ENCODE data around the gene FBXO9.

The FBXO9 gene

DNA sequence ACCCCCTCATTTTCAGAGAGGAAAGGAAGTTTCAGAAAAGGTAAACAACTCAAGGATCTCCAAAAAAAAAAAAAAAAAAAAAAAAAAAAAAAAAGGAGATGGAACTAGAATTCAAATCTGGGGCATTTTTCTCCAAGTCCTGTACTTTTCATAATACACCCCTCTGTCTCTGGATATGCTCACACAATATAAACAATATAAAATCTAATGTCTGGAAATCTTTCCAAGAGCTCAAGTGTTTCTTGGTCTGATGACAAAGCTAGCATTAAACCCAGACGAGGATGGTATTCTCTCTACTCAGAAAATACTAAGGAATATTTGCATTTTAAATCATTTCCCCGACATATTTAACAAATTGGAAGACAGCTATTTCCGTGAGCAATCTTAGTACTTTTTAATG lies 77.6 kb downstream of the FBXO9 start:
- no peak overlapping the region for H3K27ac ChIP-seq
- H3K36me3 ChIP-seq, result no peaks in the 10 kb centered on the region
- peaks cover 2% of the 10 kb centered on the region for H3K9me3 ChIP-seq (ENCODE audit: severe bottlenecking)
- TF ChIP-seq, protein P1, sequence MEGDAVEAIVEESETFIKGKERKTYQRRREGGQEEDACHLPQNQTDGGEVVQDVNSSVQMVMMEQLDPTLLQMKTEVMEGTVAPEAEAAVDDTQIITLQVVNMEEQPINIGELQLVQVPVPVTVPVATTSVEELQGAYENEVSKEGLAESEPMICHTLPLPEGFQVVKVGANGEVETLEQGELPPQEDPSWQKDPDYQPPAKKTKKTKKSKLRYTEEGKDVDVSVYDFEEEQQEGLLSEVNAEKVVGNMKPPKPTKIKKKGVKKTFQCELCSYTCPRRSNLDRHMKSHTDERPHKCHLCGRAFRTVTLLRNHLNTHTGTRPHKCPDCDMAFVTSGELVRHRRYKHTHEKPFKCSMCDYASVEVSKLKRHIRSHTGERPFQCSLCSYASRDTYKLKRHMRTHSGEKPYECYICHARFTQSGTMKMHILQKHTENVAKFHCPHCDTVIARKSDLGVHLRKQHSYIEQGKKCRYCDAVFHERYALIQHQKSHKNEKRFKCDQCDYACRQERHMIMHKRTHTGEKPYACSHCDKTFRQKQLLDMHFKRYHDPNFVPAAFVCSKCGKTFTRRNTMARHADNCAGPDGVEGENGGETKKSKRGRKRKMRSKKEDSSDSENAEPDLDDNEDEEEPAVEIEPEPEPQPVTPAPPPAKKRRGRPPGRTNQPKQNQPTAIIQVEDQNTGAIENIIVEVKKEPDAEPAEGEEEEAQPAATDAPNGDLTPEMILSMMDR (IDR thresholded peaks at IDR 0.05; ENCODE audit: low read depth, low read length), result no peak
- no peaks in the 10 kb centered on the region for H3K27me3 ChIP-seq (ENCODE audit: insufficient read depth, low read depth, severe bottlenecking)
- no peak for DNase-seq
- no peak overlapping the region for H3K4me3 ChIP-seq (ENCODE audit: low read depth, low read length)

DNA sequence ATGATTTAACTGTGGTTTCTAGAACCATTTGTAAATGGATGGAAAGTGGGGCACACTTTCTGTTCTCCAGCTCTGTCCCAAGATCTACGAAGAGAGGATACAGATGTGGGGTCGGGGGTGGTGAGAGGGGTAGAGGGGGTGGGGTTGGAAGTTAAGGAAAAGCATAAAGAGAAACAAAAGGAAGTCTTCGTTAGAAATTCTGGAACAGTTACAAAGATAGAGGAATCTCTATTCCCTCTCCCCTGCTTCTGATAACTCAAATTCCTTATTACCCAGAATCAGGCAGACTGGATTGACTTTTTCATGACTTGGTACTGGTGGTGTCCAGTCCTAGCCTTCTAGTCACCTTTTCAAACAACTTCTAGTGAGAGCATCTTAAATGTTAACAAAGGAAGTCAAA lies 78.5 kb downstream of the FBXO9 start:
- Histone ChIP-seq H3K27ac (no peak overlapping the region), H3K27me3 (ENCODE audit: insufficient read depth, low read depth, severe bottlenecking) (no peaks in the 10 kb centered on the region), H3K9me3 (ENCODE audit: severe bottlenecking) (peaks cover 2% of the 10 kb centered on the region), H3K4me3 (ENCODE audit: low read depth, low read length) (no peak overlapping the region), H3K36me3 (no peaks in the 10 kb centered on the region)
- TF ChIP-seq, protein P1 (IDR thresholded peaks at IDR 0.05; ENCODE audit: low read depth, low read length), result no peak
- DNase-seq, result no peak

GRCh38 chr6:53144802-53145201 lies 79.6 kb downstream of the FBXO9 start:
- Histone ChIP-seq H3K27me3 (ENCODE audit: insufficient read depth, low read depth, severe bottlenecking) (no peaks in the 10 kb centered on the region), H3K4me3 (ENCODE audit: low read depth, low read length) (no peak overlapping the region), H3K36me3 (no peaks in the 10 kb centered on the region), H3K9me3 (ENCODE audit: severe bottlenecking) (peaks cover 2% of the 10 kb centered on the region), H3K27ac (no peak overlapping the region)
- DNase-seq, result no peak
- TF ChIP-seq, protein P1 (IDR thresholded peaks at IDR 0.05; ENCODE audit: low read depth, low read length), result no peak

GRCh38 chr6:53148684-53149083 lies 83.5 kb downstream of the FBXO9 start, which contains the start of gene GCM1:
TSS of gene GCM1 (minus strand) at chr6:53148841. CDS start at chr6:53145632, 3,209 bp downstream.
- H3K27ac ChIP-seq, result no peak within 1 kb of the TSS

More at GRCh38 chr6:53148684-53149083, 83.5 kb downstream of the FBXO9 start, which contains the start of gene GCM1:
- DNase-seq, result no peak
- peaks cover 3% of the 10 kb centered on the region for H3K9me3 ChIP-seq (ENCODE audit: severe bottlenecking)
- H3K36me3 ChIP-seq, result no peaks in the 10 kb centered on the region
- no peaks in the 10 kb centered on the region for H3K27me3 ChIP-seq (ENCODE audit: insufficient read depth, low read depth, severe bottlenecking)
- TF ChIP-seq, protein P1 (IDR thresholded peaks at IDR 0.05; ENCODE audit: low read depth, low read length), result no peak
- no peak within 1 kb of the TSS for H3K4me3 ChIP-seq (ENCODE audit: low read depth, low read length)
